Upper lobe of left lung (tissue), 4 donors: Measurements from ENCODE around the gene ODAD2.

Experiments used
- POLR2A ChIP-seq, 4 donors: fragments of 450-650 bp; IDR thresholded peaks; one replicate each; pipeline ENCODE4 v1.5.1; 2016 to 2017; ENCODE audit warnings: antibody characterized with exemption in 4 of 4, mild to moderate bottlenecking in 2 of 4
- TF ChIP-seq, protein P1 (sequence below), 6 experiments: fragments of 450-650 bp in 4 of 6; fragments of 200-600 bp in 2 of 6; sonication (generic) in 2 of 6; IDR thresholded peaks; one replicate each; pipeline ENCODE4 v1.5.1; 2016 to 2019; ENCODE audit warnings: antibody characterized with exemption in 6 of 6

DNA sequence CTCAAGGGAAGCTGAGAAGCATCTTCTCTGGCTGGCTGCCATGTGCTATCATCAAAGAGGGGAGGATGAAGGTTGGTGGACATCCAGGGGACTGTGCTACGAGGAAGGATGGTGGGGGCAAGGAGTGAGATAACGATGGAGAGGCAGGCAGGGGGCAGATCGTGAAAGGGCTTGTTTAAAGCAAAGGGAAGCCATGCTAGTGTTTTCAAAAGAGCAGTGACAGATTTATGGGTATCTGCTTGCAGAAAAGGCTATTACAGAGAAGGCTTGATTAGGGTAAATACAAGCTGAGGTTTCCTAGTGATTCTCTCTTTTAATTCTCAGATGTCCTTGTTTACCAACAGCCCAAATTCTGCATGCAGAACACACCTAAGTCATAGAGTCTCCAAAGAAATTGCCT is 164.4 kb downstream of the ODAD2 start:
- no peak for TF ChIP-seq POLR2A (IDR thresholded peaks at IDR 0.05)
- TF ChIP-seq, protein P1, sequence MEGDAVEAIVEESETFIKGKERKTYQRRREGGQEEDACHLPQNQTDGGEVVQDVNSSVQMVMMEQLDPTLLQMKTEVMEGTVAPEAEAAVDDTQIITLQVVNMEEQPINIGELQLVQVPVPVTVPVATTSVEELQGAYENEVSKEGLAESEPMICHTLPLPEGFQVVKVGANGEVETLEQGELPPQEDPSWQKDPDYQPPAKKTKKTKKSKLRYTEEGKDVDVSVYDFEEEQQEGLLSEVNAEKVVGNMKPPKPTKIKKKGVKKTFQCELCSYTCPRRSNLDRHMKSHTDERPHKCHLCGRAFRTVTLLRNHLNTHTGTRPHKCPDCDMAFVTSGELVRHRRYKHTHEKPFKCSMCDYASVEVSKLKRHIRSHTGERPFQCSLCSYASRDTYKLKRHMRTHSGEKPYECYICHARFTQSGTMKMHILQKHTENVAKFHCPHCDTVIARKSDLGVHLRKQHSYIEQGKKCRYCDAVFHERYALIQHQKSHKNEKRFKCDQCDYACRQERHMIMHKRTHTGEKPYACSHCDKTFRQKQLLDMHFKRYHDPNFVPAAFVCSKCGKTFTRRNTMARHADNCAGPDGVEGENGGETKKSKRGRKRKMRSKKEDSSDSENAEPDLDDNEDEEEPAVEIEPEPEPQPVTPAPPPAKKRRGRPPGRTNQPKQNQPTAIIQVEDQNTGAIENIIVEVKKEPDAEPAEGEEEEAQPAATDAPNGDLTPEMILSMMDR (IDR thresholded peaks at IDR 0.05), result no peak
